Fibroblast of mammary gland (primary cell): ENCODE results near the gene CSRP1.

Experiments
- DNase-seq: peaks from one replicate; pipeline ENCODE4 v3.0.0-alpha.2; 2010; ENCODE audit warnings: low read depth
- H3K4me3 ChIP-seq: 2 replicates; pipeline ENCODE4 v1.5.1; 2011; ENCODE audit warnings: low read depth, mild to moderate bottlenecking, low read length, moderate library complexity; ENCODE audit not compliant: control insufficient read depth
- TF ChIP-seq, protein P1 (sequence below): conservative IDR thresholded peaks from 2 replicates; pipeline ENCODE4 v1.5.1; 2011; ENCODE audit warnings: low read depth, low read length, inconsistent platforms; ENCODE audit not compliant: control insufficient read depth, insufficient read depth

CSRP1 gene

DNA sequence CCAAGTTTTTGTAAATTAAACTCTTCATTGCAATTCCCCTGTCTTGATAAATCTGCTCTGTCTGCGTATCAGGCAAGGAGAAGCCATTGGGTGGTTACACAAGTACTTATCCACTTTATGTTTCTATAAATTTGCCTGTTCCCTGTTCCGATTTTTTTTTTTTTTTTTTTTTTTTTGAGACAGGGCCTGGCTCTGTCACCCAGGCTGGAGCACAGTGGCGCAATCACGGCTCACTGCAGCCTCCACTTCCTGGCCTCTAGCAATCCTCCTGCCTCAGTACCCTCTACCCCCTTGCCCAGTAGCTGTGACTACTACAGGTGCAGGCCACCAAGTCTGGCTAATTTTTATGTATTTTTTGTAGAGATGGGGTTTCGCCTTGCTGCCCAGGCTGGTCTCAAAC lies 11.1 kb upstream of the CSRP1 start:
- no peak overlapping the region for H3K4me3 ChIP-seq
- no peak for DNase-seq
- TF ChIP-seq, protein P1, sequence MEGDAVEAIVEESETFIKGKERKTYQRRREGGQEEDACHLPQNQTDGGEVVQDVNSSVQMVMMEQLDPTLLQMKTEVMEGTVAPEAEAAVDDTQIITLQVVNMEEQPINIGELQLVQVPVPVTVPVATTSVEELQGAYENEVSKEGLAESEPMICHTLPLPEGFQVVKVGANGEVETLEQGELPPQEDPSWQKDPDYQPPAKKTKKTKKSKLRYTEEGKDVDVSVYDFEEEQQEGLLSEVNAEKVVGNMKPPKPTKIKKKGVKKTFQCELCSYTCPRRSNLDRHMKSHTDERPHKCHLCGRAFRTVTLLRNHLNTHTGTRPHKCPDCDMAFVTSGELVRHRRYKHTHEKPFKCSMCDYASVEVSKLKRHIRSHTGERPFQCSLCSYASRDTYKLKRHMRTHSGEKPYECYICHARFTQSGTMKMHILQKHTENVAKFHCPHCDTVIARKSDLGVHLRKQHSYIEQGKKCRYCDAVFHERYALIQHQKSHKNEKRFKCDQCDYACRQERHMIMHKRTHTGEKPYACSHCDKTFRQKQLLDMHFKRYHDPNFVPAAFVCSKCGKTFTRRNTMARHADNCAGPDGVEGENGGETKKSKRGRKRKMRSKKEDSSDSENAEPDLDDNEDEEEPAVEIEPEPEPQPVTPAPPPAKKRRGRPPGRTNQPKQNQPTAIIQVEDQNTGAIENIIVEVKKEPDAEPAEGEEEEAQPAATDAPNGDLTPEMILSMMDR = no peak

DNA sequence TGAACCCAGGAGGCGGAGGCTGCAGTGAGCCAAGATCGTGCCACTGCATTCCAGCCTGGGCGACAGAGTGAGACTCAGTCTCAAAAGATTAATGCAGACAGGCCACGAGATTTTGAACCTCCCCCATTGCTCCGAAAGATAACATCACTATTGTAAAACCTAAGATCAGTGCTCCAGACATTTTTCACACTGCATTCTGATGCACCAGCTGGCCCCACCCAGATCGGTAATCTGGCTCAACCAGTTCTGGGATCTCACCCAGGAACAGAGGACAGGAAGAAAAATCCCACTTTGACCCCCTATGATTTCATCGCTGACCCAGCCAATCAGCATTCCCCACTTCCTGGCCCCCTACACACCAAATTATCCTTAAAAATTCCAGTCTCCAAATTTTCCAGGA lies 10.7 kb upstream of the CSRP1 start:
- TF ChIP-seq, protein P1 = no peak
- H3K4me3 ChIP-seq = no peak overlapping the region
- no peak for DNase-seq

DNA sequence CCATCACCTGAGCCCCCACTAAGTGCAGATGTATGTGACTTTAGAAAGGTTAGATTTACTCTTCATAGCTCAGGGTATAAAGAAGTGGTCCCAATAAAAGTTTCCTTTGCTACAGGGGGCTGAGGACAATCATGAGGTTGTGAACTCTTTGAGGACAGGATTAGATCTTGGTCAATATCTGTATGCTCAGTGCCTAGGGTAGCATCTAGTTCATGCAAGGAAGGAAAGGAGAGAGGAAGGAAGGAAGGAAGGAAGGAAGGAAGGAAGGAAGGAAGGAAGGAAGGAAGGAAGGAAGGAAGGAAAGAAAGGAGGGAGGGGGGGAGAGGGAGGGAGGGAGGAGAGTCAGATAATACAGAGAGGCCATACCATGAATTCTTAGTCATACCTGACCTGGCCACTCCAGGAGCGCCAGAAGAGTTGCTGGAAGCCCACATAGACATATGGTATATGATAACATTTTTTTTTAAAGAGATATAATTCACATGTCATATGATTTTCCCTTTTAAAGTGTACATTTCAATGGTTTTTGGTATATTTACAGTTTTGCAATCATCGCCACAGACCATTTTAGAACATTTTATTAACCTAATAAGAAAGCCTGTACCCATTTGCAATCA lies 9.7 kb upstream of the CSRP1 start:
- no peak for DNase-seq
- TF ChIP-seq, protein P1 = no peak
- no peak overlapping the region for H3K4me3 ChIP-seq

DNA sequence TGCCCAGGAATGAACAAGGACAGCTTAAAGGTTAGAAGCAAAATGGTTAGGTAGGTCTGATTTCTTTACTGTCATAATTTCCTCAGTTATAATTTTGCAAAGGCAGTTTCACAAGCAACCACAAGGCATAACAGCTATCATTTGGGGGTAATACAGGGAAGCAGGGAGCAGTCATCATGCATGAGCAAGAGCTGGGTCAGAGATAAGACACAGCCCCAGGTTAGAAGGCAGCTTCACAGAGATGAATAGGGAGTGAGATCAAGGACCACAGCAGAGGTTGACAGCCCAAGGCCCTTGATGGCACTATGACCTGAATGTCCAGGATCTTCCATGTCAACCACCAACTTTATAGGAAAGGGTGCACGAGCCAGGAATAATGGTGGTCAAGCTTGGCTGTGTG lies 9.0 kb upstream of the CSRP1 start:
- no peak overlapping the region for H3K4me3 ChIP-seq
- no peak for DNase-seq
- TF ChIP-seq, protein P1 = no peak

DNA sequence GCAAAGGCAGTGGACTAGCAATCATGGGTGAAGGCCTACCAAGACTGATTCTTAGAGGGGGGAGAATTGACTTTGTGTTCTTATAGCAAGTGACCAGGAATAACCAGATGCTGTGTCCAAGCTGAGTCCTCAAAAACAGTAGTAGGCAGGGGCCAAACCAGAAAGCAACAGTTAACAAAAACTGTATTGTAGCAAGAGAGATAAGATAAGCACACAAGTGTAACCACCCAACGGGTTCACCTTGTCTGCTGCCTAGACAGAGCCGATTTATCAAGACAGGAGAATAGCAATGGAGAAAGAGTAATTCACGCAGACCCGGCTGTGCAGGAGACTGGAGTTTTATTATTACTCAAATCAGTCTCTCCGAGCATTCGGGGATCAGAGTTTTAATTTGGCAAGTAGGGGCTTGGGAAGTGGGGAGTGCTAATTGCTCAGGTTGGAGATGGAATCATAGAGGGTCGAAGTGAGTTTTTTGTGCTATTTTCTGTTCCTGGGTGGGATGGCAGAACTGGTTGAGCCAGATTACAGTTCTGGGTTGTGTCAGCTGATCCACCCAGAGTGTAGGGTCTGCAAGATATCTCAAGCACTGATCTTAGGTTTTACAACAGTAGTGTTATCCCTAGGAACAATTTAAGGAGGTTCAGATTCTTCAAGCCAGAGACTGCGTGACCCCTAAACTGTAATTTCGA lies 8.3 kb upstream of the CSRP1 start:
- no peak for DNase-seq
- TF ChIP-seq, protein P1 = no peak
- no peak overlapping the region for H3K4me3 ChIP-seq

DNA sequence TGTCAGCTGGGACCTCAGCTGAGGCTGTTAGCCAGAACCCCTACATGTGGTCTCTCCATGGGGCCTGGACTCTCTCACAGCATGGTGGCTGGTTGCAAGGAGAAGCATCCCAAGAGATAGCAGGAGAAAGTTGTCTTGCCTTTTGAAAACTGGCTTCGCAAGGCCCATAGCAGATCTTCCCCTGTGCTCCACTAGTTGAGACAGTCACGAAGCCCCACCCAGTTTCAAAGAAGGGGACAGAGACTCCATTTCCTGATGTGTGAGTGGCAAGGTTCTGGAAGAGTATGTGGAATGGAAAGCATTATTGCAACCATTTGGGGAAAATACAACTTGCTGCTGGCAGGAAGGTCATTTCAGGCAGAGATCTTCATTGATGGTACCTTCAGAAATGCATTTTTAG lies 7.5 kb upstream of the CSRP1 start:
- TF ChIP-seq, protein P1 = no peak
- DNase-seq = no peak
- H3K4me3 ChIP-seq = no peak overlapping the region
